ENCODE results near the gene KRTAP10-8. TPM values are rescaled to one million over a fixed set of nuclear protein-coding genes. Genes with fewer than 3 reads are reported as not detected.

KRTAP10-8 gene
- polyA plus RNA-seq, 1 donor from 2014 or later: not detected

DNA sequence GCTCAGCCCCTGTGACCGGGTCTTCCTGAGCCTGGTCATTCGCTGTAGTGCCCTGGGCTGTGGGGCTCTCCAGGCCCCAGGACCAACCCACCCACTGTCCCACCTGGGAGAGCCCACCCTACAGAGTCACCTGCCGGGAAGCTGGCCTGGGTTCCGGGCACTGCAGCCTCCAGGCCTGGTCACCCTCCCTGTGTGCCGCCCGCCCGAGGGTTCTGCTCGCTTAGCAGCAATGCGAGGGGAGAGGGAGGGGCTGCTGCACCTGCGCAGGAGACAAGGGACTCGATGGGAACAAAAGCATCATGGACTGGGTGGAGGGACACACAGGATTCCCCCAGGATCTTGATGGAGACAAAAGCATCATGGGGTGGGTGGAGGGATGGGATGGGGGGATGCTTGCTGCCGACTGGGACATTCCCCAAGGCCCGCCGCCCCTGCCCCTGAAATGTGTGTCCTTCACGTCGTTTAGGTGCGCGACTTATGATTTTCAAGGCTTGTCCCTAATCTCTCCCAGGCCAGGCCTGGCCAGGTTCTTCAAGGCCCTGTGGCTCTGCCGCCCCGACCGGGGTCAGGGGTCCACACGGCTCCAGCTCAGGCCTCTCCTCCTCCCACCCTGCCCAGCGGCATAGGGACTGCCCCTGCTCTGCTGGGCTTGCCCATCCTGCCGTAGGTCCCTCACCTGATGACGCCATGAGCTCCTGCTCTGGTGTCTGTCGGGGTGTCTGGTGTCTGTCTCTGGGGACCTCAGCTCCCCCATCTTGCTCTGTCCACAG, 1.7 kb downstream of the KRTAP10-8 start:
- H4K20me1 ChIP-seq (ENCODE audit: insufficient read depth): no peaks in the 10 kb centered on the region
- no peaks in the 10 kb centered on the region for H3K9me2 ChIP-seq (ENCODE audit: insufficient read depth, low read length)
- H3K4me3 ChIP-seq (ENCODE audit: low read length): no peak overlapping the region
- no peaks in the 10 kb centered on the region for H3K36me3 ChIP-seq (ENCODE audit: insufficient read depth, low read length)
- TF ChIP-seq, protein P1, sequence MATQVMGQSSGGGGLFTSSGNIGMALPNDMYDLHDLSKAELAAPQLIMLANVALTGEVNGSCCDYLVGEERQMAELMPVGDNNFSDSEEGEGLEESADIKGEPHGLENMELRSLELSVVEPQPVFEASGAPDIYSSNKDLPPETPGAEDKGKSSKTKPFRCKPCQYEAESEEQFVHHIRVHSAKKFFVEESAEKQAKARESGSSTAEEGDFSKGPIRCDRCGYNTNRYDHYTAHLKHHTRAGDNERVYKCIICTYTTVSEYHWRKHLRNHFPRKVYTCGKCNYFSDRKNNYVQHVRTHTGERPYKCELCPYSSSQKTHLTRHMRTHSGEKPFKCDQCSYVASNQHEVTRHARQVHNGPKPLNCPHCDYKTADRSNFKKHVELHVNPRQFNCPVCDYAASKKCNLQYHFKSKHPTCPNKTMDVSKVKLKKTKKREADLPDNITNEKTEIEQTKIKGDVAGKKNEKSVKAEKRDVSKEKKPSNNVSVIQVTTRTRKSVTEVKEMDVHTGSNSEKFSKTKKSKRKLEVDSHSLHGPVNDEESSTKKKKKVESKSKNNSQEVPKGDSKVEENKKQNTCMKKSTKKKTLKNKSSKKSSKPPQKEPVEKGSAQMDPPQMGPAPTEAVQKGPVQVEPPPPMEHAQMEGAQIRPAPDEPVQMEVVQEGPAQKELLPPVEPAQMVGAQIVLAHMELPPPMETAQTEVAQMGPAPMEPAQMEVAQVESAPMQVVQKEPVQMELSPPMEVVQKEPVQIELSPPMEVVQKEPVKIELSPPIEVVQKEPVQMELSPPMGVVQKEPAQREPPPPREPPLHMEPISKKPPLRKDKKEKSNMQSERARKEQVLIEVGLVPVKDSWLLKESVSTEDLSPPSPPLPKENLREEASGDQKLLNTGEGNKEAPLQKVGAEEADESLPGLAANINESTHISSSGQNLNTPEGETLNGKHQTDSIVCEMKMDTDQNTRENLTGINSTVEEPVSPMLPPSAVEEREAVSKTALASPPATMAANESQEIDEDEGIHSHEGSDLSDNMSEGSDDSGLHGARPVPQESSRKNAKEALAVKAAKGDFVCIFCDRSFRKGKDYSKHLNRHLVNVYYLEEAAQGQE (IDR thresholded peaks at IDR 0.05; ENCODE audit: borderline replicate concordance): no peak
- TF ChIP-seq TAF1 (IDR thresholded peaks at IDR 0.05; ENCODE audit: low read depth) (no peak), EP300 (conservative IDR thresholded peaks at IDR 0.05; ENCODE audit: poor library complexity, severe bottlenecking) (no peak), EZH2 (IDR thresholded peaks at IDR 0.05; ENCODE audit: borderline replicate concordance, insufficient read depth, low read length, poor library complexity, severe bottlenecking) (no peak)
- no peaks in the 10 kb centered on the region for H3K9me3 ChIP-seq (ENCODE audit: low read length)
- no peaks in the 10 kb centered on the region for H3K27me3 ChIP-seq (ENCODE audit: insufficient read depth, low read depth, low read length)
- no peaks in the 10 kb centered on the region for H3K79me2 ChIP-seq (replicated peaks; ENCODE audit: insufficient read depth, low read length)
- H3K27ac ChIP-seq (ENCODE audit: low read length): no peak overlapping the region
- H3K9ac ChIP-seq (ENCODE audit: low read length): no peak overlapping the region
- no peak overlapping the region for H3K4me2 ChIP-seq (ENCODE audit: low read length)
- no peaks in the 10 kb centered on the region for H3F3A ChIP-seq (ENCODE audit: insufficient read depth, low read length, poor library complexity, severe bottlenecking)
- H2AFZ ChIP-seq (ENCODE audit: low read depth, low read length): no peak overlapping the region

DNA sequence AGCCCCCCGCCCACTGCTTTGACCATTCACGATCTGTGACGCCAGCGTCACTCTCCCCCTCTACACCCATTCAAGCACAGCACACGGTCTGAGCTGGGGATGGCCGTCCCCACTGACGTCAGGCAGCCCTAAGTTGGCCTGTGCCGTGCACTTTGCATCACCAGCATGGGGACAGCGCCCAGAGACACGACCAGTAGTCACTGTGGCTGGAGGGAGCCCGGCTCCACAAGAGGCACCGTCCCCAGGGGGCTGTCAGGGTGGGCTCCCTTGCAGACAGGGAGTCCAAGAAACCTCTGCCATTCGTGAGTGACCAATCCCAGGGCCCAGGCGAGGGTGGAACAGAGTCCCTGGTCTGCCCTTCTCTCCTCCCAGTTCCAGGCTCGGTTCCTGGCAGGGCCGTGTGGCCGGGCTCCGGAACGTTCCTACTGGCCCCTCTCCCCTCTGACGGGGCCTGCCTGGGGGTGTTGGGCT, 2.3 kb downstream of the KRTAP10-8 start:
- Histone ChIP-seq H3K27ac (ENCODE audit: low read length) (no peak overlapping the region), H3K36me3 (ENCODE audit: insufficient read depth, low read length) (no peaks in the 10 kb centered on the region), H3K9me2 (ENCODE audit: insufficient read depth, low read length) (no peaks in the 10 kb centered on the region), H3K9ac (ENCODE audit: low read length) (no peak overlapping the region), H3K4me2 (ENCODE audit: low read length) (no peak overlapping the region), H2AFZ (ENCODE audit: low read depth, low read length) (no peak overlapping the region), H3F3A (ENCODE audit: insufficient read depth, low read length, poor library complexity, severe bottlenecking) (no peaks in the 10 kb centered on the region), H3K79me2 (replicated peaks; ENCODE audit: insufficient read depth, low read length) (no peaks in the 10 kb centered on the region), H4K20me1 (ENCODE audit: insufficient read depth) (no peaks in the 10 kb centered on the region), H3K9me3 (ENCODE audit: low read length) (no peaks in the 10 kb centered on the region), H3K4me3 (ENCODE audit: low read length) (no peak overlapping the region), H3K27me3 (ENCODE audit: insufficient read depth, low read depth, low read length) (no peaks in the 10 kb centered on the region)
- TF ChIP-seq, protein P2, sequence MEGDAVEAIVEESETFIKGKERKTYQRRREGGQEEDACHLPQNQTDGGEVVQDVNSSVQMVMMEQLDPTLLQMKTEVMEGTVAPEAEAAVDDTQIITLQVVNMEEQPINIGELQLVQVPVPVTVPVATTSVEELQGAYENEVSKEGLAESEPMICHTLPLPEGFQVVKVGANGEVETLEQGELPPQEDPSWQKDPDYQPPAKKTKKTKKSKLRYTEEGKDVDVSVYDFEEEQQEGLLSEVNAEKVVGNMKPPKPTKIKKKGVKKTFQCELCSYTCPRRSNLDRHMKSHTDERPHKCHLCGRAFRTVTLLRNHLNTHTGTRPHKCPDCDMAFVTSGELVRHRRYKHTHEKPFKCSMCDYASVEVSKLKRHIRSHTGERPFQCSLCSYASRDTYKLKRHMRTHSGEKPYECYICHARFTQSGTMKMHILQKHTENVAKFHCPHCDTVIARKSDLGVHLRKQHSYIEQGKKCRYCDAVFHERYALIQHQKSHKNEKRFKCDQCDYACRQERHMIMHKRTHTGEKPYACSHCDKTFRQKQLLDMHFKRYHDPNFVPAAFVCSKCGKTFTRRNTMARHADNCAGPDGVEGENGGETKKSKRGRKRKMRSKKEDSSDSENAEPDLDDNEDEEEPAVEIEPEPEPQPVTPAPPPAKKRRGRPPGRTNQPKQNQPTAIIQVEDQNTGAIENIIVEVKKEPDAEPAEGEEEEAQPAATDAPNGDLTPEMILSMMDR (IDR thresholded peaks at IDR 0.05; ENCODE audit: poor library complexity, severe bottlenecking): no peak
- TF ChIP-seq EP300 (conservative IDR thresholded peaks at IDR 0.05; ENCODE audit: poor library complexity, severe bottlenecking) (no peak), POLR2AphosphoS5 (IDR thresholded peaks at IDR 0.05) (no peak), SMC3 (conservative IDR thresholded peaks at IDR 0.05; ENCODE audit: poor library complexity) (no peak), MXI1 (conservative IDR thresholded peaks at IDR 0.05; ENCODE audit: poor library complexity, severe bottlenecking) (no peak), EZH2 (IDR thresholded peaks at IDR 0.05; ENCODE audit: borderline replicate concordance, insufficient read depth, low read length, poor library complexity, severe bottlenecking) (no peak), TAF1 (IDR thresholded peaks at IDR 0.05; ENCODE audit: low read depth) (no peak), RAD21 (conservative IDR thresholded peaks at IDR 0.05) (no peak)
- TF ChIP-seq, protein P1 (IDR thresholded peaks at IDR 0.05; ENCODE audit: borderline replicate concordance): no peak
